ENCODE results near the gene TGFBR3. TPM values are rescaled to one million over a fixed set of nuclear protein-coding genes. Genes with fewer than 3 reads are reported as not detected.

Gene TGFBR3
- total and polyA plus RNA-seq, 9 of the 15 experiments (the other 6 are each of a cell fraction or from before 2014, with no cell fraction given), result 3.6 to 32.4 (median 15.6) TPM

DNA sequence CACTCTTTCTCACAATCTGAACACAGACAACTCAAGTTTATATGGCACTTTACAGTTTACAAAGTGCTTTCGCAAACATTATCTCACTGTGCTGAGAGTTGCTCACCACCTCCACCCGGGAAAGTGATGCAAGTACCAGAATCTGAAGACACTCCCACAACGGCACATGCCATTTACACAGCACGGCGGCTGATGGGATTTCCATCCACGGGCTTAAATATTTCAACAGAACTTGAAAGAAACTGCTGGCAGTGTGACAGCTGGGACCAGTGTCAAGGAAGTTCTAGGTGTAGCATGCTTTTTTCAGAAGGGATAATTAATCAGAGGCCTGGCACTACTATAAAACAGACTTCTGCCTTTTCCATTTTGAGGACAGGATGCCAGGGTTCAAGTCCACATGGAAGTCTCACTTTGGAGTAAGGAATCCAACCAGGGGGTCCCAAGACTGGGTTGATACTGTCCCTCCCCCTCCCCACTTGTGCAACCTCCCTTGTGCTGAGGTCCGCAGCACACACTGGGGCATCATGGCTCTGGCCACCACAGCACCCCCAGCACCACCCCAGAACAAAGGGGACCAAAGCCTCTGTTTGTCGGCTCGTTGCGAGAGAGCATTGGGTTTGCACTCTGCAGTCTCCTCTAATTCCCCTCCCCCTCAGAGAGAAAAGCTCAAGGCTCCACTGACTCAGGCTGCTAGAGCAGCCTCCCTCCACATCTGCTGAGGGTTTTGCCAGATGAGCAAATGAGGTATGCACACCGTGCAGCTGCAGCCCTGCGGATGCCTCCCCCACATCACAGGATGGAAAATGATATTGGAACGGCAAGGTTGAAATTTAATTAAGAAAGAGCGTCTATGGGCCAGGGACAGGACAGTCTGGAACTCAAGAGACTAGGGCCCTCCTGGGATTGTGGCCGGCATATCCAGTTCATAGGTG is 154.9 kb downstream of the TGFBR3 start:
- H3K36me3 ChIP-seq (ENCODE audit: control insufficient read depth, insufficient read depth, low read length), result peaks cover 54% of the 10 kb centered on the region; the same call in 2 of the 3 replicates
- peak overlapping the region; percentile 70 for H3K4me2 ChIP-seq (ENCODE audit: insufficient read depth, low read length)
- peak overlapping the region; percentile 95 for H3K27ac ChIP-seq (ENCODE audit: extremely low read depth, low read depth, low read length)
- ChIA-PET POLR2A (interaction anchor here (0.7 to 1.4 kb wide), 7 partner anchors 11 to 1229 kb away, joined by 3 to 4 read pairs (median 3); no protein-coding TSS in a partner anchor), CTCF (ENCODE audit: low intra/inter-chr PET ratio) (no interaction called here)
- no peaks in the 10 kb centered on the region for H3K9me3 ChIP-seq (replicated peaks; ENCODE audit: control insufficient read depth, insufficient read depth, low read depth, low read length)
- H2AFZ ChIP-seq (ENCODE audit: low read depth, low read length), result peak overlapping the region; percentile 65
- H3K79me2 ChIP-seq (ENCODE audit: control insufficient read depth, insufficient read depth, low read length), result no peaks in the 10 kb centered on the region; the same call in 2 of the 3 replicates
- FAIRE-seq, result peak; percentile 85
- peak overlapping the region; percentile 71 to 77 for H3K9ac ChIP-seq (ENCODE audit: insufficient read depth in 1 of 2, low read depth in 2 of 2, low read length in 2 of 2)
- no TSS peak for BruUV-seq (replicated peaks)
- WGBS (ENCODE audit: insufficient coverage, low coverage, missing lambda C conversion rate), result 13% methylated on average over 14 of the region's 15 CpGs
- peak; percentile 58 to 88 (median 69) for DNase-seq (ENCODE audit: extremely low read depth in 1 of 4, low spot score in 3 of 4)
- in situ Hi-C loops (cut with MboI) (no loop called here), intact Hi-C loops (cut with micrococcal nuclease) (loop anchor here (10.0 kb wide), 2 partner anchors 116 to 176 kb away; no protein-coding TSS in a partner anchor)
- H3K4me1 ChIP-seq (replicated peaks in 1 of 2; ENCODE audit: control insufficient read depth in 2 of 2, insufficient read depth in 2 of 2, low read length in 2 of 2), result peaks cover 31 to 78% of the 10 kb centered on the region in 2 experiments
- no peak overlapping the region for H3K4me3 ChIP-seq
- no peaks in the 10 kb centered on the region for H4K20me1 ChIP-seq (replicated peaks; ENCODE audit: control insufficient read depth, insufficient read depth, low read length)
- H3K27me3 ChIP-seq (ENCODE audit: control insufficient read depth in 2 of 2, insufficient read depth in 2 of 2, low read length in 2 of 2), result no peaks in the 10 kb centered on the region
- peak; percentile 75 for ATAC-seq
- H3K9me1 ChIP-seq (ENCODE audit: control insufficient read depth, insufficient read depth, low read length), result no peaks in the 10 kb centered on the region
- TF ChIP-seq EP400 (IDR thresholded peaks at IDR 0.05) (peak; percentile 26; the same call in 1 of the 2 replicates), FOXP1 (CRISPR knock-in tag; IDR thresholded peaks at IDR 0.05) (no peak), POLR2AphosphoS2 (IDR thresholded peaks at IDR 0.05; ENCODE audit: low read length) (no peak), HMG20A (CRISPR knock-in tag; conservative IDR thresholded peaks at IDR 0.05) (no peak), TAL1 (IDR thresholded peaks at IDR 0.05) (peak; percentile 36; the same call in 1 of the 2 replicates), DPF2 (IDR thresholded peaks at IDR 0.05) (peak; percentile 42), MCM7 (IDR thresholded peaks at IDR 0.05) (no peak)
- TF ChIP-seq, protein P1, sequence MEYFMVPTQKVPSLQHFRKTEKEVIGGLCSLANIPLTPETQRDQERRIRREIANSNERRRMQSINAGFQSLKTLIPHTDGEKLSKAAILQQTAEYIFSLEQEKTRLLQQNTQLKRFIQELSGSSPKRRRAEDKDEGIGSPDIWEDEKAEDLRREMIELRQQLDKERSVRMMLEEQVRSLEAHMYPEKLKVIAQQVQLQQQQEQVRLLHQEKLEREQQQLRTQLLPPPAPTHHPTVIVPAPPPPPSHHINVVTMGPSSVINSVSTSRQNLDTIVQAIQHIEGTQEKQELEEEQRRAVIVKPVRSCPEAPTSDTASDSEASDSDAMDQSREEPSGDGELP (CRISPR knock-in tag; IDR thresholded peaks at IDR 0.05; ENCODE audit: borderline replicate concordance), result peak; percentile 54; the same call in 1 of the 2 replicates
- TF ChIP-seq, protein P2, sequence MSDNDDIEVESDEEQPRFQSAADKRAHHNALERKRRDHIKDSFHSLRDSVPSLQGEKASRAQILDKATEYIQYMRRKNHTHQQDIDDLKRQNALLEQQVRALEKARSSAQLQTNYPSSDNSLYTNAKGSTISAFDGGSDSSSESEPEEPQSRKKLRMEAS (CRISPR knock-in tag; IDR thresholded peaks at IDR 0.05), result peak; percentile 34; the same call in 1 of the 2 replicates
- TF ChIP-seq, protein P3, sequence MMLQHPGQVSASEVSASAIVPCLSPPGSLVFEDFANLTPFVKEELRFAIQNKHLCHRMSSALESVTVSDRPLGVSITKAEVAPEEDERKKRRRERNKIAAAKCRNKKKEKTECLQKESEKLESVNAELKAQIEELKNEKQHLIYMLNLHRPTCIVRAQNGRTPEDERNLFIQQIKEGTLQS (IDR thresholded peaks at IDR 0.05), result peak; percentile 89
- TF ChIP-seq, protein P3 (CRISPR knock-in tag; conservative IDR thresholded peaks at IDR 0.05), result no peak
- TF ChIP-seq, protein P4, sequence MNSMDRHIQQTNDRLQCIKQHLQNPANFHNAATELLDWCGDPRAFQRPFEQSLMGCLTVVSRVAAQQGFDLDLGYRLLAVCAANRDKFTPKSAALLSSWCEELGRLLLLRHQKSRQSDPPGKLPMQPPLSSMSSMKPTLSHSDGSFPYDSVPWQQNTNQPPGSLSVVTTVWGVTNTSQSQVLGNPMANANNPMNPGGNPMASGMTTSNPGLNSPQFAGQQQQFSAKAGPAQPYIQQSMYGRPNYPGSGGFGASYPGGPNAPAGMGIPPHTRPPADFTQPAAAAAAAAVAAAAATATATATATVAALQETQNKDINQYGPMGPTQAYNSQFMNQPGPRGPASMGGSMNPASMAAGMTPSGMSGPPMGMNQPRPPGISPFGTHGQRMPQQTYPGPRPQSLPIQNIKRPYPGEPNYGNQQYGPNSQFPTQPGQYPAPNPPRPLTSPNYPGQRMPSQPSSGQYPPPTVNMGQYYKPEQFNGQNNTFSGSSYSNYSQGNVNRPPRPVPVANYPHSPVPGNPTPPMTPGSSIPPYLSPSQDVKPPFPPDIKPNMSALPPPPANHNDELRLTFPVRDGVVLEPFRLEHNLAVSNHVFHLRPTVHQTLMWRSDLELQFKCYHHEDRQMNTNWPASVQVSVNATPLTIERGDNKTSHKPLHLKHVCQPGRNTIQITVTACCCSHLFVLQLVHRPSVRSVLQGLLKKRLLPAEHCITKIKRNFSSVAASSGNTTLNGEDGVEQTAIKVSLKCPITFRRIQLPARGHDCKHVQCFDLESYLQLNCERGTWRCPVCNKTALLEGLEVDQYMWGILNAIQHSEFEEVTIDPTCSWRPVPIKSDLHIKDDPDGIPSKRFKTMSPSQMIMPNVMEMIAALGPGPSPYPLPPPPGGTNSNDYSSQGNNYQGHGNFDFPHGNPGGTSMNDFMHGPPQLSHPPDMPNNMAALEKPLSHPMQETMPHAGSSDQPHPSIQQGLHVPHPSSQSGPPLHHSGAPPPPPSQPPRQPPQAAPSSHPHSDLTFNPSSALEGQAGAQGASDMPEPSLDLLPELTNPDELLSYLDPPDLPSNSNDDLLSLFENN (IDR thresholded peaks at IDR 0.05; ENCODE audit: low read depth in 2 of 2, low read length in 2 of 2), result no peak
